Measurements from ENCODE around the gene SMPD4.
A peak's percentile ranks its signal among the peaks of the same experiment; 100 is the strongest.
"Not testable (repeated sequence)": the region's sequence is repeated elsewhere in the genome, so short reads cannot be mapped to it uniquely, and the experiment has no call there.

The SMPD4 gene

GRCh38 chr2:130181325-130181879 lies at the start of gene SMPD4:
Gene SMPD4 (minus strand): TSS chr2:130181602. CDS start chr2:130176592, 5,010 bp downstream.
- no peaks in the 10 kb centered on the region for H3K27me3 Mint-ChIP-seq
- H3K4me1 Mint-ChIP-seq (ENCODE audit: low read depth), result peaks cover 20% of the 10 kb centered on the region
- H3K4me3 Mint-ChIP-seq, result peak within 1 kb of the TSS; percentile 92
- peak within 1 kb of the TSS; percentile 94 for H3K27ac Mint-ChIP-seq
- H3K36me3 Mint-ChIP-seq, result no peaks in the 10 kb centered on the region
- no peaks in the 10 kb centered on the region for H3K9me3 Mint-ChIP-seq (ENCODE audit: low read depth)

DNA sequence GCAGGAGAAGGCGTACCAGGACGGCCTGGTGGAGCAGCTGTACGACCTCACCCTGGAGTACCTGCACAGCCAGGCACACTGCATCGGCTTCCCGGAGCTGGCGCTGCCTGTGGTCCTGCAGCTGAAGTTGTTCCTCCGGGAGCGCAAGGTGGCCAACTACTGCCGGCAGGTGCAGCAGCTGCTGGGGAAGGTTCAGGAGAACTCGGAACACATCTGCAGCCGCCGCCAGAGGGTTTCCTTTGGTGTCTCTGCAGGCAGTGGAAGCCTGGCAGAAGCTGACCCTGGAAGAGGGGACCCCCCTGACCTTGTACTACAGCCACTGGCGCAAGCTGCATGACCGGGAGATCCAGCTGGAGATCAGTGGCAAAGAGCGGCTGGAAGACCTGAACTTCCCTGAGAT lies 49.5 kb upstream of the SMPD4 start:
- H3K4me1 Mint-ChIP-seq (ENCODE audit: low read depth); H3K4me3 Mint-ChIP-seq: not testable (repeated sequence)

DNA sequence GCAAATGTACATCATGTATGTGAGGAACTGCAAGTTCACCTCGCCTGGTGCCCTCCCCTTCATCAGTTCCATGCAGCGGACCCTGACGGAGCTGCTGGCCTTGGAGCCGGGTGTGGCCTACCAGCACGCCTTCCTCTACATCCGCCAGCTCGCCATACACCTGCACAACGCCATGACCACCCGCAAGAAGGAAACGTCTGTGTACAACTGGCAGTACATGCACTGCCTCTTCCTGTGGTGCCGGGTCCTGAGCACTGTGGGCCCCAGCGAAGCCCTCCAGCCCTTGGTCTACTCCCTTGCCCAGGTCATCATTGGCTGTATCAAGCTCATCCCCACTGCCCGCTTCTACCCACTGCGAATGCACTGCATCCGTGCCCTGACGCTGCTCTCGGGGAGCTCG lies 49.0 kb upstream of the SMPD4 start:
- not testable (repeated sequence) for H3K36me3 Mint-ChIP-seq; H3K27ac Mint-ChIP-seq; H3K9me3 Mint-ChIP-seq (ENCODE audit: low read depth); H3K27me3 Mint-ChIP-seq; H3K4me1 Mint-ChIP-seq (ENCODE audit: low read depth); H3K4me3 Mint-ChIP-seq

More for the DNA sequence above, 49.5 kb upstream of the SMPD4 start:
- not testable (repeated sequence) for H3K27ac Mint-ChIP-seq; H3K36me3 Mint-ChIP-seq; H3K9me3 Mint-ChIP-seq (ENCODE audit: low read depth); H3K27me3 Mint-ChIP-seq

GRCh38 chr2:130229161-130229510 lies 47.7 kb upstream of the SMPD4 start:
- not testable (repeated sequence) for H3K9me3 Mint-ChIP-seq (ENCODE audit: low read depth); H3K4me1 Mint-ChIP-seq (ENCODE audit: low read depth); H3K27me3 Mint-ChIP-seq; H3K36me3 Mint-ChIP-seq; H3K27ac Mint-ChIP-seq; H3K4me3 Mint-ChIP-seq

- H3K27ac Mint-ChIP-seq; H3K4me1 Mint-ChIP-seq (ENCODE audit: low read depth); H3K36me3 Mint-ChIP-seq; H3K4me3 Mint-ChIP-seq; H3K9me3 Mint-ChIP-seq (ENCODE audit: low read depth); H3K27me3 Mint-ChIP-seq: not testable (repeated sequence)
Observed at GRCh38 chr2:130228467-130229160, 47.2 kb upstream of the SMPD4 start.

DNA sequence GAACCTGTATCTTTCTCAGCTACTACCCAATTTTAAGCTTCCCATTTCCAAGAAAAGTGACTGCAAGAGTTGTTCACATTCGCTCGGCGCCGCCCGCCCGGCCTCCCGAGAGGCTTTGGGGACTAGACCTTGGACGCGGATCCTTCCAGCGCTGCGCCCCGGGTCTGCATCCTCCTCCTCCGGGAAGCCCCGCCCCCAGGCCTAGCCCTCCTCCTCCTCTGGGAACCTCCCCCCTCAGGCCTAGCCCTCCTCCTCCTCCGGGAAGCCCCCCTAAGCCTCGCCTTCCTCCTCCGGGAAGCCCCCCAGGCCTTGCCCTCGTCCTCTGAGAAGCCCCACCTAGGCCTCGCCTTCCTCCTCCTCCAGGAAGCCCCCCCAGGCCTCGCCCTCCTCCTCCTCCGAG lies 46.6 kb upstream of the SMPD4 start:
- not testable (repeated sequence) for H3K27ac Mint-ChIP-seq; H3K4me1 Mint-ChIP-seq (ENCODE audit: low read depth)

GRCh38 chr2:130222523-130222922 lies 41.1 kb upstream of the SMPD4 start:
- not testable (repeated sequence) for H3K36me3 Mint-ChIP-seq; H3K27me3 Mint-ChIP-seq; H3K9me3 Mint-ChIP-seq (ENCODE audit: low read depth); H3K4me1 Mint-ChIP-seq (ENCODE audit: low read depth); H3K27ac Mint-ChIP-seq; H3K4me3 Mint-ChIP-seq

More for the DNA sequence above, 46.6 kb upstream of the SMPD4 start:
- H3K36me3 Mint-ChIP-seq; H3K4me3 Mint-ChIP-seq; H3K9me3 Mint-ChIP-seq (ENCODE audit: low read depth); H3K27me3 Mint-ChIP-seq: not testable (repeated sequence)

DNA sequence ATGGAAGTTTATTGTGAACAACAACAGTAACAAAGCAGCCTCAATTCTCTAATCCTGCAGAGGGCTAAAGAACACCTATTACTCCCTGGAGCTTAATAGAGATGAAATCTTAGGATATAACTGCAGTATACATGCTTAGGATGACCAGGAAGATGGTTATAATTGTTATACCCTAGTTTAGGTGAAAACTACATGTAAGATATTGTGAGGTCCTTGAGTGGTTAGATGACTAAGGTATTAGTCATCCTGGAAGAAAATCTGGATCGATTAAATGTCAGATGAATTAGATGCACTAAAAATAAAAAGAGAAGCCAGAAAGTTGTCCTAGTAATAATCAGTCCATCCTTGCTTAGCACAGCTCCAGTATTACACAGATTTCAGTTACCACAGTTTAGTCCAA lies 39.1 kb upstream of the SMPD4 start:
- H3K36me3 Mint-ChIP-seq; H3K27ac Mint-ChIP-seq; H3K9me3 Mint-ChIP-seq (ENCODE audit: low read depth); H3K4me1 Mint-ChIP-seq (ENCODE audit: low read depth); H3K4me3 Mint-ChIP-seq: not testable (repeated sequence)
- H3K27me3 Mint-ChIP-seq, result peaks cover 13% of the 10 kb centered on the region

DNA sequence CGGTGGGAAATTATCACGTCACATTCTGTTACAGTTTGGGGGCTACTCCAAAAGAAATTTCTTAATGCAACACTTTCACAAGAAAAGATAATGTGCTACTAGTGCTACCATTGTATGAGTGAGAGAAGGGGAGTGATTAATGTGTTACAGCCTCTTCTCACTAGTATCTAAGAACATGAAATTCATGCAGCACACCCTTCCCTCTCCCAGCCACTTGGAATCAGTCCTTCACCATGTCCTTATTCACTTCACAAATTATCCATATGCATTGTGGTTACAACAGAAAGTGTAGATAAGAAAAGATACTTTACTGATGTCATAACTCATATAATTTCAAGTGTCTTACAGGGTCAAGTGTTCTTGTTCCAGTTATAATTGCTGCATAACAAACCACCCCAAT lies 37.7 kb upstream of the SMPD4 start:
- not testable (repeated sequence) for H3K4me3 Mint-ChIP-seq; H3K9me3 Mint-ChIP-seq (ENCODE audit: low read depth); H3K27ac Mint-ChIP-seq; H3K36me3 Mint-ChIP-seq; H3K4me1 Mint-ChIP-seq (ENCODE audit: low read depth)
- peaks cover 15% of the 10 kb centered on the region for H3K27me3 Mint-ChIP-seq

DNA sequence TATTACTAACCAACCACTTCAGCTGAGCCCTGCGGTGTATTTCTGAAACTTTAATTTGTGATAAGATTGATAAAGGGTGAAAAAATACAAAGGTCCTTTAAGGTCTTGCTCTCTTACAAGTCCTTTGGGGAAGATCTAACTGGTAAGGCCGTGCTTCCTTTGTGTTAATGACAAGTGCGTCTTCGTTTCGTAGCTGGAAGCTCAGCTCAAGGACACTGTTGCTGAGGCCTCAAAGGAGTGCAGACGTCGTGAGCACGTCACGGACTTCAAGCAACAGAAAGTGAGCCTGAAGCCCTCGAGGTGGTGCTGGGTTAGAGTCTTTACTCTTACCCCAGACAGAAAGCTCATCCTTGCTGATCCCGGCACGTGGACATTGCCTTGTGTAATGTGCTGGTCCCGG lies 25.6 kb upstream of the SMPD4 start:
- not testable (repeated sequence) for H3K27ac Mint-ChIP-seq; H3K36me3 Mint-ChIP-seq; H3K27me3 Mint-ChIP-seq; H3K9me3 Mint-ChIP-seq (ENCODE audit: low read depth); H3K4me1 Mint-ChIP-seq (ENCODE audit: low read depth); H3K4me3 Mint-ChIP-seq

DNA sequence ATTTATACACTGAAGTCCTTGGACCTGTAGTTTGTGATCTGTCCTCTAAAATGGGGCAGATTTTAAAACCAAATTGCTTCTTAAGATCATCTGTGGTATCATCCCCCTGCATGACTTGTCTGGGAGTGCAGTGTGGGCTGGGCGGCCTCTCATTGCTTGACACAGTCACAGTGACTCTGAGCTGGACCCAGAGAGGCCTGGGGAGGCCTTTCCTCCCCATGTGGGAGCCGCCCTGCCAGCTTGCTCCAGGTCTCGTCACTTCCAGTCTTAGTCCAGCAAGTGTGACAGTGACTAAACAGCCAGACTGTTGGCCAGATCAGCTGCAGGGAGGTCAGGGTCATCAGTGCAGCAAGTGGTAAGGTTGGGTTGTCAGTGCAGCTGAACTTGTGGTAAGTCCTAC lies 21.7 kb upstream of the SMPD4 start:
- not testable (repeated sequence) for H3K36me3 Mint-ChIP-seq; H3K27ac Mint-ChIP-seq; H3K27me3 Mint-ChIP-seq; H3K9me3 Mint-ChIP-seq (ENCODE audit: low read depth); H3K4me3 Mint-ChIP-seq; H3K4me1 Mint-ChIP-seq (ENCODE audit: low read depth)

GRCh38 chr2:130202518-130202917 lies 21.1 kb upstream of the SMPD4 start:
- not testable (repeated sequence) for H3K27ac Mint-ChIP-seq

GRCh38 chr2:130198343-130198742 lies 16.9 kb upstream of the SMPD4 start, which contains the start of gene TUBA3E:
Gene TUBA3E (minus strand): TSS chr2:130198439. CDS start chr2:130198360, 79 bp downstream.
- H3K4me3 Mint-ChIP-seq, result no peak within 1 kb of the TSS
- no peak within 1 kb of the TSS for H3K27ac Mint-ChIP-seq
- H3K4me1 Mint-ChIP-seq (ENCODE audit: low read depth), result no peaks in the 10 kb centered on the region
- no peaks in the 10 kb centered on the region for H3K36me3 Mint-ChIP-seq
- H3K9me3 Mint-ChIP-seq (ENCODE audit: low read depth), result no peaks in the 10 kb centered on the region
- peaks cover 2% of the 10 kb centered on the region for H3K27me3 Mint-ChIP-seq

More at GRCh38 chr2:130202518-130202917, 21.1 kb upstream of the SMPD4 start:
- H3K4me1 Mint-ChIP-seq (ENCODE audit: low read depth); H3K9me3 Mint-ChIP-seq (ENCODE audit: low read depth); H3K27me3 Mint-ChIP-seq; H3K4me3 Mint-ChIP-seq; H3K36me3 Mint-ChIP-seq: not testable (repeated sequence)

- not testable (repeated sequence) for H3K27me3 Mint-ChIP-seq; H3K36me3 Mint-ChIP-seq; H3K27ac Mint-ChIP-seq; H3K4me1 Mint-ChIP-seq (ENCODE audit: low read depth); H3K4me3 Mint-ChIP-seq; H3K9me3 Mint-ChIP-seq (ENCODE audit: low read depth)
Observed at GRCh38 chr2:130196052-130196451, 14.7 kb upstream of the SMPD4 start.

DNA sequence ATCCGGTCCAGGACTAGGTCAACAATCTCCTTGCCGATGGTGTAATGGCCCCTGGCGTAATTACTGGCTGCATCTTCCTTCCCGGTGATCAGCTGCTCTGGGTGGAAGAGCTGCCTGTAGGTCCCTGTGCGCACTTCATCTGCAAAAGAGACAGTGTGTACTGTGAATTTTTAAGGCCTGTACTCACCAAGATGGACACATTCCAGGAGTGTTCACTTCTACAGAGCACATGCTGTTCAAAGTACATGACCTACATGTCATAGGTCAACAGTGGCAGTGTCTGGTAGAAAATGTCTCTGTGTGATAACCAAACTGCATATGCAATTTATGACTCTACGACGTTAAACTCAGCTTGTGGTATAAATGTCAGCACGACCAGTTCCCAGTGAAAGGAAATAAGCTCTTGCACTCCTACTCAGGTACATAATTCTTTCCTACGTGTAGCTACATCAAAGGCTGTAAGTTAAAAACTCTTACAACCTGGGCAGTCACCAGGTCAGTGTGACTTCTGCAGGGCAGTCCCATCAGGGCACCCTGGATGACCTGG lies 13.8 kb upstream of the SMPD4 start:
- H3K27ac Mint-ChIP-seq; H3K4me3 Mint-ChIP-seq; H3K9me3 Mint-ChIP-seq (ENCODE audit: low read depth); H3K36me3 Mint-ChIP-seq; H3K27me3 Mint-ChIP-seq; H3K4me1 Mint-ChIP-seq (ENCODE audit: low read depth): not testable (repeated sequence)

DNA sequence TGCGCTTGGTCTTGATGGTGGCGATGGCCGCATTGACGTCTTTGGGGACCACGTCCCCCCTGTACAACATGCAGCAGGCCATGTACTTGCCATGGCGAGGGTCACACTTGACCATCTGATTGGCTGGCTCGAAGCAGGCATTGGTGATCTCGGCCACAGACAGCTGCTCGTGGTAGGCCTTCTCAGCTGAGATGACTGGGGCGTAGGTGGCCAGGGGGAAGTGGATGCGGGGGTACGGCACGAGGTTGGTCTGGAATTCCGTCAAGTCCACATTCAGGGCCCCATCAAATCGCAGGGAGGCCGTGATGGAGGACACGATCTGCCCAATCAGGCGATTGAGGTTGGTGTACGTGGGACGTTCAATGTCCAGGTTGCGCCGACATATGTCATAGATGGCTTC lies 12.4 kb upstream of the SMPD4 start:
- not testable (repeated sequence) for H3K4me1 Mint-ChIP-seq (ENCODE audit: low read depth); H3K27me3 Mint-ChIP-seq; H3K36me3 Mint-ChIP-seq; H3K4me3 Mint-ChIP-seq; H3K9me3 Mint-ChIP-seq (ENCODE audit: low read depth); H3K27ac Mint-ChIP-seq

All from activated naive CD8-positive, alpha-beta T cell (primary cell).